Activated T-helper 1 cell treated with Interleukin-2 at 50 U/mL for 16 hours (primary cell): ENCODE measurements around the gene ODF2L.
"Not testable (repeated sequence)": the region's sequence is repeated elsewhere in the genome, so short reads cannot be mapped to it uniquely, and the experiment has no call there.

Experiments used
- DNase-seq: peaks from one replicate; pipeline ENCODE4 v3.0.0-alpha.2; 2020; ENCODE audit warnings: low read depth

Gene ODF2L

GRCh38 chr1:86382878-86383277 lies 13.2 kb downstream of the ODF2L start:
- no peak for DNase-seq

GRCh38 chr1:86381223-86381622 lies 14.9 kb downstream of the ODF2L start:
- no peak for DNase-seq

- DNase-seq, result no peak
These were observed 15.8 kb downstream of the ODF2L start for GRCh38 chr1:86380257-86380861.

- DNase-seq, result no peak
These were observed 17.3 kb downstream of the ODF2L start for GRCh38 chr1:86378813-86379212.

GRCh38 chr1:86377341-86377740 lies 18.8 kb downstream of the ODF2L start:
- DNase-seq, result no peak

GRCh38 chr1:86375688-86376087 lies 20.4 kb downstream of the ODF2L start:
- no peak for DNase-seq

GRCh38 chr1:86370601-86371022 lies 25.5 kb downstream of the ODF2L start:
- DNase-seq, result no peak

GRCh38 chr1:86365896-86366295 lies 30.2 kb downstream of the ODF2L start:
- DNase-seq, result no peak

GRCh38 chr1:86362807-86363206 lies 33.3 kb downstream of the ODF2L start:
- no peak for DNase-seq

- no peak for DNase-seq
These were observed 38.3 kb downstream of the ODF2L start for GRCh38 chr1:86357796-86358195.

GRCh38 chr1:86356247-86356646 lies 39.9 kb downstream of the ODF2L start:
- no peak for DNase-seq

GRCh38 chr1:86352086-86352485 lies 44.0 kb downstream of the ODF2L start:
- DNase-seq, result no peak

GRCh38 chr1:86350230-86350629 lies 45.9 kb downstream of the ODF2L start:
- not testable (repeated sequence) for DNase-seq

- DNase-seq, result no peak
These were observed 49.7 kb downstream of the ODF2L start for GRCh38 chr1:86346388-86346787.

- DNase-seq, result no peak
These were observed 51.1 kb downstream of the ODF2L start for GRCh38 chr1:86345042-86345441.

GRCh38 chr1:86339906-86340305 lies 56.2 kb downstream of the ODF2L start:
- DNase-seq, result no peak

GRCh38 chr1:86339014-86339812 lies 56.9 kb downstream of the ODF2L start:
- DNase-seq, result no peak

- no peak for DNase-seq
These were observed 60.2 kb downstream of the ODF2L start for GRCh38 chr1:86335916-86336315.

- no peak for DNase-seq
These were observed 70.9 kb downstream of the ODF2L start for GRCh38 chr1:86325264-86325663.

GRCh38 chr1:86324130-86324822 lies 71.8 kb downstream of the ODF2L start:
- DNase-seq, result no peak

- no peak for DNase-seq
These were observed 73.9 kb downstream of the ODF2L start for GRCh38 chr1:86322241-86322640.

- no peak for DNase-seq
These were observed 77.7 kb downstream of the ODF2L start for GRCh38 chr1:86318436-86318835.

- no peak for DNase-seq
These were observed 78.2 kb downstream of the ODF2L start for GRCh38 chr1:86317926-86318325.
